ENCODE results near the gene CA12.

DNA sequence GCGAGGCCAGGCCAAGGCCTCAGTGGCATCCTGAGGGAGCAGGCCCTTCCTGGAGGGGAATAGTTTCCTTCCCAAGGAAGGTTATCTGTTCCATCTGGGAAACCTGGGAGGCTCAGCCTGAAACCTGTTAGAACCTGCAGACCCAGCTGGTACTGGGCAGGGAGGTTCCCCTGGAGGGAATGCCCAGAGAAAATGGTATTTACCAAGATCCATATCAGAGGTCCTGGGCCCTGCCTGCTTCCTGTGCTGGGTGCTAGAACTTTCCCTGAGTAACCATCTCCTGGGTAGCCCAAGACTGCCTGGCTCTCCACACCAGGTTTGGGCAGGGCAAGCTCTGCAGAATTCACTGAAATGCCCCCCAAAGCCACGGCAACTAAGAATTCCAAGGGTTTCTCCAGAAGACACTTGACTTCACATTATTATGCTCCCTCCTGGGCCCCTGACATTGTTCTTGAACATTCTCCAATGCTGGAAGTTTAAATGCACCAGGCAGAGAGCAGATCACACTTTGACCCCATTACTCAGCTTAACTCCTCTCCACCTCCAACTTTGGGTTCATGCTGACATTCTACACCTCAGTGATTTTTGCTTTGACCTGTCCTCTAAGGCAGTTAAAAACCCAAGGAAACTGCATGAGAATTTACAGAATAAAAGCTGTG is 2.0 kb downstream of the CA12 start:
- TF ChIP-seq POLR2A (IDR thresholded peaks at IDR 0.05) = no peak
- TF ChIP-seq, protein P1, sequence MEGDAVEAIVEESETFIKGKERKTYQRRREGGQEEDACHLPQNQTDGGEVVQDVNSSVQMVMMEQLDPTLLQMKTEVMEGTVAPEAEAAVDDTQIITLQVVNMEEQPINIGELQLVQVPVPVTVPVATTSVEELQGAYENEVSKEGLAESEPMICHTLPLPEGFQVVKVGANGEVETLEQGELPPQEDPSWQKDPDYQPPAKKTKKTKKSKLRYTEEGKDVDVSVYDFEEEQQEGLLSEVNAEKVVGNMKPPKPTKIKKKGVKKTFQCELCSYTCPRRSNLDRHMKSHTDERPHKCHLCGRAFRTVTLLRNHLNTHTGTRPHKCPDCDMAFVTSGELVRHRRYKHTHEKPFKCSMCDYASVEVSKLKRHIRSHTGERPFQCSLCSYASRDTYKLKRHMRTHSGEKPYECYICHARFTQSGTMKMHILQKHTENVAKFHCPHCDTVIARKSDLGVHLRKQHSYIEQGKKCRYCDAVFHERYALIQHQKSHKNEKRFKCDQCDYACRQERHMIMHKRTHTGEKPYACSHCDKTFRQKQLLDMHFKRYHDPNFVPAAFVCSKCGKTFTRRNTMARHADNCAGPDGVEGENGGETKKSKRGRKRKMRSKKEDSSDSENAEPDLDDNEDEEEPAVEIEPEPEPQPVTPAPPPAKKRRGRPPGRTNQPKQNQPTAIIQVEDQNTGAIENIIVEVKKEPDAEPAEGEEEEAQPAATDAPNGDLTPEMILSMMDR (IDR thresholded peaks at IDR 0.05) = no peak

Measured in esophagus squamous epithelium (tissue), 4 donors.